Measurements from ENCODE around the gene C1orf146. TPM values are rescaled to one million over a fixed set of nuclear protein-coding genes. Genes with fewer than 3 reads are reported as not detected.

Gene C1orf146
- total and polyA plus RNA-seq, 4 donors: not detected

- H3K4me1 ChIP-seq (ENCODE audit: control insufficient read depth in 4 of 4, insufficient read depth in 4 of 4, low read length in 3 of 4): no peaks in the 10 kb centered on the region
- DNase-seq (ENCODE audit: low spot score): no peak
- 98% methylated on average over 1 of the region's 1 CpG for WGBS
- H3K9ac ChIP-seq (ENCODE audit: low read depth in 1 of 2, low read length in 2 of 2): no peak overlapping the region
- no peaks in the 10 kb centered on the region for H3K9me3 ChIP-seq (ENCODE audit: control insufficient read depth in 4 of 4, low read length in 3 of 4)
- no peak overlapping the region for H3K27ac ChIP-seq (ENCODE audit: low read depth in 1 of 2, low read length in 2 of 2)
- TF ChIP-seq NR2F2 (IDR thresholded peaks at IDR 0.05): no peak
- H3K27me3 ChIP-seq (ENCODE audit: control insufficient read depth in 4 of 4, insufficient read depth in 4 of 4, low read length in 3 of 4): no peaks in the 10 kb centered on the region
- H3K36me3 ChIP-seq (ENCODE audit: control insufficient read depth in 4 of 4, insufficient read depth in 3 of 4, low read depth in 1 of 4, low read length in 3 of 4): peaks cover 2 to 6% (median 3%) of the 10 kb centered on the region in 4 donors
- H3K4me3 ChIP-seq (ENCODE audit: low read depth in 1 of 3, low read length in 3 of 3): no peak overlapping the region
These were observed 31.6 kb upstream of the C1orf146 start for GRCh38 chr1:92186081-92186480.

DNA sequence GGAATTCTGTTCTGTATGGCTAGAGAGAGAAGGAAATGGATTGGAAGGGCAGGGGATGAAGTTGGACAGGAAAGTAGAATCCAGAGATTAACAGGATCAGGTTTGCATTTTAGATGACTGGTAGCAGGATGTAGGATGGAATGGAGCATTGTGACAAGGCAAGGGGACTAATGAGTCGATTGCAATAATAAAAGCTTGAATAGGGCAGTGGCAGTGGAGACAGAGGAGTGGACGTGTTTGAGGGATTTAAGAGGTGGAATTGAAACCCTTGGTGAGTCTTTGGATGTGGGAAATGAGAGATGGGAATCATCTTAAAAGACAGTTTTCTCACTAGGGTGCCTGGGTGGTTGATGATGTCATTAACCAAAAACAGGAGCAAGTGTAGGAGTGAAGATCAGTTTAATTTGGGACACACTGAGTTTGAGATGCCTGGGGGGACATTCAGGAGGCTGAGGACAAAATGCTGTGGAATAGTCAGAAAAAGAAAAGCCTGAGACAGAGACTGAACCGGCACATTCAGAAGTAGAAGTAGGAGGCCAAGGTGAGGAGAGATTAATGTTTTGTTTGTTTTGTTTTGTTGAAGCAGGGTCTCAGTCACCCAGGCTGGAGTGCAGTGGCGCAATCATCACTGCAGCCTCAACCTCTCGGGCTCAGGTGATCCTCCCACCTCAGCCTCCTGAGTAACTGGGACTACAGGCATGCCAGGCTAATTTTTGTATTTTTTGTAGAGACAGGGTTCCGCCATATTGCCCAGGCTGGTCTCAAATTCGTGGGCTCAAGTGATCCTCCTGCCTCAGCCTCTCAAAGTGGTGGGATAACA lies 29.1 kb upstream of the C1orf146 start:
- Histone ChIP-seq H3K27ac (ENCODE audit: low read depth in 1 of 2, low read length in 2 of 2) (no peak overlapping the region), H3K27me3 (ENCODE audit: control insufficient read depth in 4 of 4, insufficient read depth in 4 of 4, low read length in 3 of 4) (no peaks in the 10 kb centered on the region), H3K4me1 (ENCODE audit: control insufficient read depth in 4 of 4, insufficient read depth in 4 of 4, low read length in 3 of 4) (no peaks in the 10 kb centered on the region), H3K9me3 (ENCODE audit: control insufficient read depth in 4 of 4, low read length in 3 of 4) (no peaks in the 10 kb centered on the region), H3K9ac (ENCODE audit: low read depth in 1 of 2, low read length in 2 of 2) (no peak overlapping the region), H3K4me3 (ENCODE audit: low read depth in 1 of 3, low read length in 3 of 3) (no peak overlapping the region), H3K36me3 (ENCODE audit: control insufficient read depth in 4 of 4, insufficient read depth in 3 of 4, low read depth in 1 of 4, low read length in 3 of 4) (peaks cover 0 to 3% (median 0%) of the 10 kb centered on the region in 4 donors)
- DNase-seq (ENCODE audit: low spot score): no peak
- no peak for TF ChIP-seq SP1 (IDR thresholded peaks at IDR 0.05)
- TF ChIP-seq MAX (IDR thresholded peaks at IDR 0.05): no peak
- no peak for TF ChIP-seq GABPA (IDR thresholded peaks at IDR 0.05 in 1 of 2, conservative IDR thresholded peaks at IDR 0.05 in 1 of 2)
- TF ChIP-seq ATF3 (IDR thresholded peaks at IDR 0.05): no peak
- TF ChIP-seq RXRA (IDR thresholded peaks at IDR 0.05): no peak
- TF ChIP-seq, protein P1, sequence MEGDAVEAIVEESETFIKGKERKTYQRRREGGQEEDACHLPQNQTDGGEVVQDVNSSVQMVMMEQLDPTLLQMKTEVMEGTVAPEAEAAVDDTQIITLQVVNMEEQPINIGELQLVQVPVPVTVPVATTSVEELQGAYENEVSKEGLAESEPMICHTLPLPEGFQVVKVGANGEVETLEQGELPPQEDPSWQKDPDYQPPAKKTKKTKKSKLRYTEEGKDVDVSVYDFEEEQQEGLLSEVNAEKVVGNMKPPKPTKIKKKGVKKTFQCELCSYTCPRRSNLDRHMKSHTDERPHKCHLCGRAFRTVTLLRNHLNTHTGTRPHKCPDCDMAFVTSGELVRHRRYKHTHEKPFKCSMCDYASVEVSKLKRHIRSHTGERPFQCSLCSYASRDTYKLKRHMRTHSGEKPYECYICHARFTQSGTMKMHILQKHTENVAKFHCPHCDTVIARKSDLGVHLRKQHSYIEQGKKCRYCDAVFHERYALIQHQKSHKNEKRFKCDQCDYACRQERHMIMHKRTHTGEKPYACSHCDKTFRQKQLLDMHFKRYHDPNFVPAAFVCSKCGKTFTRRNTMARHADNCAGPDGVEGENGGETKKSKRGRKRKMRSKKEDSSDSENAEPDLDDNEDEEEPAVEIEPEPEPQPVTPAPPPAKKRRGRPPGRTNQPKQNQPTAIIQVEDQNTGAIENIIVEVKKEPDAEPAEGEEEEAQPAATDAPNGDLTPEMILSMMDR (IDR thresholded peaks at IDR 0.05; ENCODE audit: low read depth, low read length, missing input control): no peak
- no peak for TF ChIP-seq HNF4A (conservative IDR thresholded peaks at IDR 0.05)
- TF ChIP-seq YY1 (IDR thresholded peaks at IDR 0.05): no peak
- TF ChIP-seq FOXA2 (IDR thresholded peaks at IDR 0.05): no peak
- 80% methylated on average over 7 of the region's 7 CpGs for WGBS

- DNase-seq (ENCODE audit: low spot score): no peak
- no peaks in the 10 kb centered on the region for H3K27me3 ChIP-seq (ENCODE audit: control insufficient read depth in 4 of 4, insufficient read depth in 4 of 4, low read length in 3 of 4)
- no peaks in the 10 kb centered on the region for H3K9me3 ChIP-seq (ENCODE audit: control insufficient read depth in 4 of 4, low read length in 3 of 4)
- no peak overlapping the region for H3K4me3 ChIP-seq (ENCODE audit: low read depth in 1 of 3, low read length in 3 of 3)
- TF ChIP-seq EGR1 (IDR thresholded peaks at IDR 0.05; ENCODE audit: low read depth in 2 of 2): no peak
- no peaks in the 10 kb centered on the region for H3K36me3 ChIP-seq (ENCODE audit: control insufficient read depth in 4 of 4, insufficient read depth in 3 of 4, low read depth in 1 of 4, low read length in 3 of 4)
- WGBS: 84% methylated on average over 2 of the region's 2 CpGs
- no peak overlapping the region for H3K9ac ChIP-seq (ENCODE audit: low read depth in 1 of 2, low read length in 2 of 2)
- H3K4me1 ChIP-seq (ENCODE audit: control insufficient read depth in 4 of 4, insufficient read depth in 4 of 4, low read length in 3 of 4): no peaks in the 10 kb centered on the region
- H3K27ac ChIP-seq (ENCODE audit: low read depth in 1 of 2, low read length in 2 of 2): no peak overlapping the region
These were observed 26.0 kb upstream of the C1orf146 start for GRCh38 chr1:92191726-92192125.
